GM06990 (cell line): ENCODE measurements around the gene HIVEP3.

Experiments used
- DNase-seq: peaks from one replicate; pipeline ENCODE4 v3.0.0-alpha.2; 2011; ENCODE audit not compliant: insufficient read length; ENCODE audit errors: extremely low read depth
- H3K27me3 ChIP-seq: replicated peaks from 2 replicates; pipeline ENCODE4 v1.6.0; 2011; ENCODE audit warnings: low read length; ENCODE audit not compliant: control insufficient read depth, insufficient read depth
- H3K36me3 ChIP-seq: 2 replicates; pipeline ENCODE4 v1.5.1; 2011; ENCODE audit warnings: low read length; ENCODE audit not compliant: control insufficient read depth, insufficient read depth
- H3K4me3 ChIP-seq: replicated peaks from 2 replicates; pipeline ENCODE4 v1.5.1; 2011; ENCODE audit warnings: low read depth, mild to moderate bottlenecking, control low read depth, low read length
- CTCF ChIP-seq: IDR thresholded peaks from 2 replicates; pipeline ENCODE4 v1.5.1; 2011; ENCODE audit warnings: low read length, control low read depth, mild to moderate bottlenecking, inconsistent platforms; ENCODE audit not compliant: insufficient read depth, poor library complexity, severe bottlenecking

HIVEP3 gene

GRCh38 chr1:41648230-41648629, 270.5 kb downstream of the HIVEP3 start:
- TF ChIP-seq CTCF: no peak
- H3K4me3 ChIP-seq: no peak overlapping the region
- H3K27me3 ChIP-seq: no peaks in the 10 kb centered on the region
- H3K36me3 ChIP-seq: no peaks in the 10 kb centered on the region
- DNase-seq: no peak

GRCh38 chr1:41647221-41648135, 271.2 kb downstream of the HIVEP3 start:
- no peaks in the 10 kb centered on the region for H3K27me3 ChIP-seq

DNA sequence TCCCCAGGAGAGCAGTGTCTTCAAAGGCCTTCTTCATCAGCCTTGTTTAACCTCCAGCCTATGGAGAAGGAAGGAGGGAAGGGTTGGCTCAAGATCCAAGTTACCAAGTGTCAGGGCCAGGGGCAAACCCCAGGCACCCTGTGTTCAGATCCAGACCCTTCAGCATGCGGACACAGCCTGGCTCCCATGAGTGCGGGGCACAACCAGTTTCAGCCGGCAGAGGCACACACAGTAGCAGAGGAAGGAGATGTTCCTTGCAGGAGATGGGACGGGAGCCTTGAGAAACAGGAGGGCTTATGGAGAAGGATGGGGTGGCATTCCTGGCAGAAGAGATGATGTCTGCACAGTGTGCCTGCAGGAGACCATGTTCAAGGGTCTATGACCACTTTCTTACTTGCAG, 272.5 kb downstream of the HIVEP3 start:
- no peaks in the 10 kb centered on the region for H3K36me3 ChIP-seq
- H3K27me3 ChIP-seq: no peaks in the 10 kb centered on the region
- H3K4me3 ChIP-seq: no peak overlapping the region
- DNase-seq: no peak
- no peak for TF ChIP-seq CTCF

More at GRCh38 chr1:41647221-41648135, 271.2 kb downstream of the HIVEP3 start:
- H3K36me3 ChIP-seq: no peaks in the 10 kb centered on the region
- H3K4me3 ChIP-seq: no peak overlapping the region
- no peak for DNase-seq
- TF ChIP-seq CTCF: no peak

DNA sequence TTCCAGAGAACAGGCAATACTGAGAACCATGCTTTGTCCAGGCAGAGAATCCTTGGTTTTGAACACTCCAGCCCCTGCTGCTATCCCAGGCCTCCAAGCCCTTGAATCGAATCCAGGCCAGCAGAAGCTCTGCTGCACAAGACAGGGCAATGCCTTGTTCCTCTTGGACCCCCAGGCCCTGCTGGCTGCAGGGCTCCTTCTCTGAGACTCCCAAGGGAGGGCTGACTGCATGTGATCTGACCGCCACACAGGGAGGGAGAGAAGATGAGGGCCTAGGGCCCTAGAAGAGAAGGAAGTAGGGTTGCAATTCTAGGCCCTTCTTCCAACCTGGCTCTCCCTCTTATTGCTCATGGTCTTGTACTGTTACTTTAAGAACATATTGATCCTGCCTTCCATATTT, 273.7 kb downstream of the HIVEP3 start:
- no peaks in the 10 kb centered on the region for H3K27me3 ChIP-seq
- no peak for DNase-seq
- no peak for TF ChIP-seq CTCF
- H3K36me3 ChIP-seq: no peaks in the 10 kb centered on the region
- H3K4me3 ChIP-seq: no peak overlapping the region

GRCh38 chr1:41642922-41643821, 275.6 kb downstream of the HIVEP3 start:
- no peak for TF ChIP-seq CTCF
- no peaks in the 10 kb centered on the region for H3K27me3 ChIP-seq
- no peaks in the 10 kb centered on the region for H3K36me3 ChIP-seq
- DNase-seq: no peak
- no peak overlapping the region for H3K4me3 ChIP-seq
